Gastrocnemius medialis (tissue), 4 donors: ENCODE measurements around the gene GARIN5A. TPM values are rescaled to one million over a fixed set of nuclear protein-coding genes. Genes with fewer than 3 reads are reported as not detected.

Experiments used
- ATAC-seq, 2 donors: fragments of 150-250 bp; one replicate each; pipeline ENCODE4 v1.9.1; 2016
- DNase-seq, 2 donors: peaks; one replicate each; pipeline ENCODE4 v3.0.0-alpha.2; 2019
- H3K27ac ChIP-seq, 4 donors: fragments of 200-600 bp; sonication (generic); 1 replicate in 1 of 4; 2 replicates in 3 of 4; pipeline ENCODE4 v1.5.1; 2016 to 2018; ENCODE audit warnings: mild to moderate bottlenecking in 2 of 4, moderate library complexity in 1 of 4
- H3K27me3 ChIP-seq, 3 donors: fragments of 200-600 bp; sonication (generic) in 2 of 3; 1 replicate in 1 of 3; 2 replicates in 2 of 3; pipeline versions ENCODE4 v1.5.1 to v1.6.0; 2016 to 2019; ENCODE audit warnings: mild to moderate bottlenecking in 1 of 3, moderate library complexity in 1 of 3
- H3K36me3 ChIP-seq, 2 donors: fragments of 200-600 bp; sonication (generic) in 1 of 2; one replicate each; pipeline ENCODE4 v1.5.1; 2017 to 2018
- H3K4me1 ChIP-seq, 2 donors: fragments of 200-600 bp; sonication (generic) in 1 of 2; one replicate each; pipeline ENCODE4 v1.5.1; 2016 to 2017; ENCODE audit warnings: mild to moderate bottlenecking in 2 of 2
- H3K4me3 ChIP-seq, 4 donors: fragments of 200-600 bp; sonication (generic) in 3 of 4; 1 replicate in 1 of 4; 2 replicates in 3 of 4; pipeline ENCODE4 v1.5.1; 2016 to 2019; ENCODE audit warnings: mild to moderate bottlenecking in 2 of 4
- H3K9me3 ChIP-seq, 3 donors: fragments of 200-600 bp; sonication (generic) in 2 of 3; 1 replicate in 1 of 3; 2 replicates in 2 of 3; pipeline ENCODE4 v1.5.1; 2016 to 2019
- POLR2A ChIP-seq, 2 donors: fragments of 450-650 bp; IDR thresholded peaks; one replicate each; pipeline ENCODE4 v1.6.1; 2017; ENCODE audit warnings: antibody characterized with exemption in 2 of 2, mild to moderate bottlenecking in 2 of 2, moderate library complexity in 2 of 2
- in situ Hi-C, 4 donors: fragments of 200-750 bp; cut with MboI; loops; one replicate each; pipeline versions ENCODE4 v1.15.0 to v1.8.0; 2017; ENCODE audit warnings: low sequenced_read_pairs in 4 of 4
- intact Hi-C: fragments of 100-400 bp; cut with DNase I; formaldehyde crosslinking; loops from one replicate; pipeline ENCODE4 v1.15.1; 2023; ENCODE audit warnings: low total_unique reads
- total RNA-seq, 4 donors: library from RNA; depleted of rRNA; stranded (reverse); fragments of >200 nt; gene quantifications; one replicate each; pipeline versions ENCODE4 v1.1.0 to v1.2.3, GENCODE V29; 2016
- TF ChIP-seq, protein P1 (sequence below), 5 experiments: fragments of 450-650 bp in 3 of 5; fragments of 200-600 bp in 2 of 5; sonication (generic) in 2 of 5; IDR thresholded peaks in 4 of 5; conservative IDR thresholded peaks in 1 of 5; 1 replicate in 4 of 5; 2 replicates in 1 of 5; pipeline ENCODE4 v1.5.1; 2016 to 2019; ENCODE audit warnings: antibody characterized with exemption in 5 of 5, mild to moderate bottlenecking in 3 of 5, moderate library complexity in 3 of 5

GARIN5A gene
- total RNA-seq, 4 donors from 2014 or later, result 1.2 to 11.0 (median 1.9) TPM; not detected in 1

DNA sequence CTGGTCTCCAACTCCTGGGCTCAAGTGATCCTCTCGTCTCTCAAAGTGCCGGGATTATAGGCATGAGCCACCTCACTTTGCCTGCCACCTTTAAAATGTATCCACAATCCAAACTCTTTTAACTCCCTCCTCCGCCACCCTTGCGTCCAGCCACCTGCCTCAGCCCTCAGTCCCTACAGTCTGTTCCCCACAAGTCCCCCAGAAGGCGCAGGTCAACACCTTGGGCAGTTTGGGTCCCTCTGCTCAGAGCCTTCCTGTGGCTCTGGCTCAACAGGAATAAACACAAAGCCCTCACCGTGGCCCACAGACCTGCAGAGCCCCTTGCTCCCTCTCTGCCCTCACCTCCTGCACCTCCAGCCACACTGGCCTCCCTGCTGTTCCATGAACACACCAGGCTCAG, 7.8 kb downstream of the GARIN5A start:
- in situ Hi-C loops, result loop anchor here in 1 of 4 donors (25.0 kb wide), 1 partner anchor 107 kb away; the partner anchor contains the start of gene NAPSA
- peaks cover 0 to 8% of the 10 kb centered on the region in 2 donors for H3K4me1 ChIP-seq
- intact Hi-C loops, result loop anchor here (10.0 kb wide), 1 partner anchor 86 kb away; no protein-coding TSS in a partner anchor
- no peaks in the 10 kb centered on the region for H3K27me3 ChIP-seq
- TF ChIP-seq, protein P1, sequence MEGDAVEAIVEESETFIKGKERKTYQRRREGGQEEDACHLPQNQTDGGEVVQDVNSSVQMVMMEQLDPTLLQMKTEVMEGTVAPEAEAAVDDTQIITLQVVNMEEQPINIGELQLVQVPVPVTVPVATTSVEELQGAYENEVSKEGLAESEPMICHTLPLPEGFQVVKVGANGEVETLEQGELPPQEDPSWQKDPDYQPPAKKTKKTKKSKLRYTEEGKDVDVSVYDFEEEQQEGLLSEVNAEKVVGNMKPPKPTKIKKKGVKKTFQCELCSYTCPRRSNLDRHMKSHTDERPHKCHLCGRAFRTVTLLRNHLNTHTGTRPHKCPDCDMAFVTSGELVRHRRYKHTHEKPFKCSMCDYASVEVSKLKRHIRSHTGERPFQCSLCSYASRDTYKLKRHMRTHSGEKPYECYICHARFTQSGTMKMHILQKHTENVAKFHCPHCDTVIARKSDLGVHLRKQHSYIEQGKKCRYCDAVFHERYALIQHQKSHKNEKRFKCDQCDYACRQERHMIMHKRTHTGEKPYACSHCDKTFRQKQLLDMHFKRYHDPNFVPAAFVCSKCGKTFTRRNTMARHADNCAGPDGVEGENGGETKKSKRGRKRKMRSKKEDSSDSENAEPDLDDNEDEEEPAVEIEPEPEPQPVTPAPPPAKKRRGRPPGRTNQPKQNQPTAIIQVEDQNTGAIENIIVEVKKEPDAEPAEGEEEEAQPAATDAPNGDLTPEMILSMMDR (IDR thresholded peaks at IDR 0.05 in 4 of 5, conservative IDR thresholded peaks at IDR 0.05 in 1 of 5), result no peak
- no peak for TF ChIP-seq POLR2A (IDR thresholded peaks at IDR 0.05)
- no peak for DNase-seq
- H3K36me3 ChIP-seq, result no peaks in the 10 kb centered on the region
- ATAC-seq, result no peak
- no peak overlapping the region for H3K4me3 ChIP-seq
- H3K27ac ChIP-seq, result peak overlapping the region in 2 of 4 donors; percentile 13 to 75
- no peaks in the 10 kb centered on the region for H3K9me3 ChIP-seq

DNA sequence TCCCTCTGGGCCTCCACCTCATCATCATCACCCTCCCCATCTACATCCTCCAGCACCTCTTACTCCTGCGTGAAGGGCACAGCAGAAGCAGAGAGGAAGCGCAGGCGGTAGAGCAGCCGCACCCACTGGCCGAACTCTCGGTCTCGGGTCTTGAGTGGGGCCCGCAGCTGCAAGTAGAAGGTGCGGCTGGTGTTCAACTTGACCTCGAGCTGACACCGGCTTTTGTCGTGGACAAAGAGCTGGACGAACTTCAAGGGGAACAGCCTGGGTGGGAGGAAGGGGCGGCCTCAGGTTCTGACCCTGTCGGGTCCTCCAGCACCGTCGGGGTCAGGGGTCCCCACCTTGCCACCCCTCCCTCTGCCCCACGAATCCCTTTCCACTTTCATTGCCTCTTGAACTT, 9.1 kb downstream of the GARIN5A start:
- H3K36me3 ChIP-seq, result no peaks in the 10 kb centered on the region

GRCh38 chr19:50466706-50467039, 10.0 kb downstream of the GARIN5A start:
- no peak for ATAC-seq
- intact Hi-C loops (loop anchor here (2.0 to 10.0 kb wide), 2 partner anchors 34 to 88 kb away; partner anchors contain the start of gene MYBPC2), in situ Hi-C loops (loop anchor here in 1 of 4 donors (25.0 kb wide), 1 partner anchor 104 kb away; the partner anchor contains the start of gene NAPSA)
- H3K4me3 ChIP-seq, result no peak overlapping the region
- no peaks in the 10 kb centered on the region for H3K36me3 ChIP-seq
- H3K4me1 ChIP-seq, result peaks cover 0 to 8% of the 10 kb centered on the region in 2 donors
- no peaks in the 10 kb centered on the region for H3K27me3 ChIP-seq
- DNase-seq, result no peak
- H3K27ac ChIP-seq, result peak overlapping the region; percentile 65 to 76 (median 71)
- TF ChIP-seq, protein P1 (IDR thresholded peaks at IDR 0.05 in 4 of 5, conservative IDR thresholded peaks at IDR 0.05 in 1 of 5), result no peak
- TF ChIP-seq POLR2A (IDR thresholded peaks at IDR 0.05), result no peak
- H3K9me3 ChIP-seq, result no peaks in the 10 kb centered on the region

More for the DNA sequence above, 9.1 kb downstream of the GARIN5A start:
- Histone ChIP-seq H3K4me3 (no peak overlapping the region), H3K27me3 (no peaks in the 10 kb centered on the region), H3K4me1 (peaks cover 0 to 8% of the 10 kb centered on the region in 2 donors), H3K27ac (peak overlapping the region in 3 of 4 donors; percentile 65 to 76 (median 75)), H3K9me3 (no peaks in the 10 kb centered on the region)
- in situ Hi-C loops, result loop anchor here in 1 of 4 donors (25.0 kb wide), 1 partner anchor 105 kb away; the partner anchor contains the start of gene NAPSA
- intact Hi-C loops, result loop anchor here (2.0 to 10.0 kb wide), 2 partner anchors 35 to 87 kb away; partner anchors contain the start of gene MYBPC2
- no peak for TF ChIP-seq POLR2A (IDR thresholded peaks at IDR 0.05)
- TF ChIP-seq, protein P1 (IDR thresholded peaks at IDR 0.05 in 4 of 5, conservative IDR thresholded peaks at IDR 0.05 in 1 of 5), result no peak
- DNase-seq, result no peak
- no peak for ATAC-seq

GRCh38 chr19:50465986-50466705, 10.5 kb downstream of the GARIN5A start:
- in situ Hi-C loops (loop anchor here in 1 of 4 donors (25.0 kb wide), 1 partner anchor 104 kb away; the partner anchor contains the start of gene NAPSA), intact Hi-C loops (loop anchor here (2.0 to 10.0 kb wide), 2 partner anchors 33 to 89 kb away; partner anchors contain the start of gene MYBPC2)
- H3K36me3 ChIP-seq, result no peaks in the 10 kb centered on the region
- H3K4me1 ChIP-seq, result peaks cover 0 to 8% of the 10 kb centered on the region in 2 donors
- peak; percentile 73 to 75 for ATAC-seq
- no peaks in the 10 kb centered on the region for H3K9me3 ChIP-seq
- peak overlapping the region in 1 of 4 donors; percentile 13 for H3K4me3 ChIP-seq
- TF ChIP-seq, protein P1 (IDR thresholded peaks at IDR 0.05 in 4 of 5, conservative IDR thresholded peaks at IDR 0.05 in 1 of 5), result peak in 4 of 5 experiments; percentile 12 to 36 (median 27)
- TF ChIP-seq POLR2A (IDR thresholded peaks at IDR 0.05), result no peak
- no peaks in the 10 kb centered on the region for H3K27me3 ChIP-seq
- peak overlapping the region; percentile 65 to 76 (median 71) for H3K27ac ChIP-seq
- DNase-seq, result peak in 1 of 2 donors; percentile 84
